NCI-H82 (cell line): ENCODE data around the gene B4GALT3.

Source experiments
- DNase-seq: peaks from one replicate; lab custom pipeline; 2025; lab: John Stamatoyannopoulos, UW

The B4GALT3 gene

DNA sequence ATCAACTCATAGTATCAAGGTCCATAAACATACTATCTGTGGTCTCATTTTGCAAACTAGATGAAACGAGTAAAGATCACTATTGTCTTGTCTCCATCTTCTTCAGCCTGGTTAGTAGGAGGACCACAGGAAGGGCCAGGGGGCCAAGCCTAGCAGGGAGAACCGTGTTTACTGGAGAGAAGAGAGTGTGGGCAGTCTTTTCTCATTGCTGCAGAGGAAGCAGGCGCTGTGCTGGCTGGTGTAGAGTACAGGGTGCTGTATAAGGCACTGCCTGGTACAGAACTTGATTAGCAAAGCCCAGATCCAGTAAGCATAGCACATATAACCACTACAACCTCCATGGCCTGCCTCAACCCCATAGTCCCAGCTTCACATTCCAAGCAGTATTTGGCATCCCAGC, 10.0 kb upstream of the B4GALT3 start:
- DNase-seq, result no peak

DNA sequence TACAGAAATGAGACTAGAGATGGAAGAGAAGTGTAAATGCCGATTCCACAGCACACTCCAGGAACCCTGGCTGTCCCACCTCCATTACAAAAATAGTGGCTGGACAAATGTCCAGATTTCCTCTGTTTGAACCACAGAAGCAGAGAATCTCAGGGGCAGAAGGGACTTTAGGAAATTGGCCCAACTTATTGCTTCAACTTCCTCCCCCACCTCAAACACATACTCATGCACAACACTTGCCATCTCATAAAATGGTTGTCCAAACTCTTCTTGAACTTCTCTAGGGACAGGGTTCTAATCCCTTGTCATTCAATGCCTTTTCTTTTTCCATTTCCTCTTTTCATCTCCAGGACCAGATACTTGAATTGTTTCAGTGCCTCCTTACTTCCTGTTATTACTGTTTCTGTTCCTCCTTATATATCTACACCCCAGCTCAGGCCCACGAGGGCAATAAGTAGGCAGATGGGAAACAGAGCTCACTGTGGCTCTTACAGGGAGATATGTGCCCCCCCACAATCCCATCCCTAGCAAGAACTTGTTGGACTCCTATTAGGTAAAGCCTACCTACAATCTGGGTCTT, 8.5 kb upstream of the B4GALT3 start:
- DNase-seq, result peak; percentile 44

DNA sequence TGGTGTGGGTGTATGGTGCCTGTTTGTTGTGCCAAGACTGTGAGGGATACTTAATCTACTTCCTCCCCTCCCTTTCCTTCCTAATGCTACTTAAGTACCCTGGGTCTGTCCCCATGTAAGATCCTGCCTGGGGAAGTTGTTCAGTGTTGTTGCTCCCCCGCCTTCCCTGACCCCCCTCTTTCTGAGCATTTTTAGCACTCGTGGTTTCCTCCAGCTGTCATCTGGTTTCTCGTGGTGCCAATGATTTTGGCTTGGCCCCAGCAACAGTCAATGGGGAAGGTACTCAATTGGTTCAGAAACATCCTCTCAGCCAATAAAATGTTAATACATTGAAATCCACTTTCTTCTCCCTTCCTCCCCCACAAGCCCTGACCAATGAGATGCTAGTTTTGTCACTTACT, 8.0 kb upstream of the B4GALT3 start:
- DNase-seq, result peak; percentile 98

DNA sequence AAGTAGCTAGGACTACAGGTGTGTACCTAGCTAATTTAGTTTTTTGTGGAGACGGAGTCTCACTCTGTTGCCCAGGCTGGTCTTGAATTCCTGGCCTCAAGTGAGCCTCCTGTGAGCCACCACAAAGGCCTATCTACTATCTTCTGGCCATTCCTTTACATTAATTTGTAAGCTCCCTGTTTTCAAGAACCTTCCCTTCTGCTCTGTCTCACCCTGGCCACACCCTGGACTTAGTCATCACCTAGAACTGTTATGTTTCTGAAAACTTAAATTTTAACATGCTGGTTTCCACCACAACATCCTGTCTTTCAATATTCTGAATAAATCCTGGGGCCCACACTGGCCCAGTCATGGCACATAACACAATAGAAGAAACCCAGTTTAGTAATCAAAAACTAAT, 4.9 kb upstream of the B4GALT3 start:
- no peak for DNase-seq

DNA sequence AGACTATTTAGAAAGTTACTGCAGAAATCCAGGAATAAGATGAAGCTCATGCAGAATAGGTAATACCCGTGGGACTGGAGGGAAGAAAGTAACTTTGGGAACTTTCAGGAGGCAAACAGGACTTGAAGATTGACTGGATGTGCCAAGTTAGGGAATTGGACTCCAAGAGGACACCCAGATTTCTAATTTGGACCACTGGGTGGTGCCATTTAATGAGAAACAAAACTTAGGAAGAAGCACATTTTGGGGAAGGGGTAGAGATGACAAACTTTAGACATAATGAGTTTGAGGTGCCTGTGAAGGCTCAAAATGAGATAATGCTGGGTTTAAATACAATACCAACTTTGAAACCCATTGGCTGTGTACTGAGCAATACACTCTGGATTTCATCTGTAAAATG, 3.3 kb upstream of the B4GALT3 start:
- peak; percentile 60 for DNase-seq

DNA sequence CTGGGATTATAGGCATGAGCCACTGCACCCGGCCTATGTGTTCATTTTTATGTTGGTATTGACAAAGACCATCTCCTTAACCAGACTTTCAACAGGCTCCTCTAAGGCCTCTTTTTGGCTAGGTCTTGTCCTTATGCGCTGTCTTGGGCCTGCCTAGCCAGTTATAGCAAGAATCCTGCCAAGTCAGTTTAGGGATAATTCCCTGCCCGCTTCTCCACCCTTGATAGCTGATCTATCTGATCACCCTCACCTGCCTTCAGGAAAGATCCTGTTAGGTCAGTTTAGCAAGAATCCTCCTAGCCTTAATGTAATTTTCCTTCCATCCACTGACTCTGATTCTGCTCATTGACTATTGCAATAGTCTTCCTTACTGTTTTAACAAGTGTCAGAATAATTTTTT, 2.4 kb upstream of the B4GALT3 start:
- no peak for DNase-seq

DNA sequence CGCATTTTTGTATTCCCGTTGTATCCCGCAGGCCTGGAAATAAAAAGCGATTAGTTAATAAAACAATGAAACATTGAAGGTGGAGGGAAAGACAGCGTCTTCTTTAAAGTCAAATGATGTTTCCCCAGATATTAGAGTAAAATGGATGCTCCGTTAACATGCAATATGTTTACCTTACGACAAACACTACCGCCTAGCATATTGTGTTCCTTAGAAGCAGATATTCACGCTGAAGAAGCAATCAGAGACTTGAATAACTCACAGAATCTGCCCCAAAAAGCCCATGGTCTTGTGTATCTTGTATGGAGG, 583 bp upstream of the B4GALT3 start:
- no peak for DNase-seq

DNA sequence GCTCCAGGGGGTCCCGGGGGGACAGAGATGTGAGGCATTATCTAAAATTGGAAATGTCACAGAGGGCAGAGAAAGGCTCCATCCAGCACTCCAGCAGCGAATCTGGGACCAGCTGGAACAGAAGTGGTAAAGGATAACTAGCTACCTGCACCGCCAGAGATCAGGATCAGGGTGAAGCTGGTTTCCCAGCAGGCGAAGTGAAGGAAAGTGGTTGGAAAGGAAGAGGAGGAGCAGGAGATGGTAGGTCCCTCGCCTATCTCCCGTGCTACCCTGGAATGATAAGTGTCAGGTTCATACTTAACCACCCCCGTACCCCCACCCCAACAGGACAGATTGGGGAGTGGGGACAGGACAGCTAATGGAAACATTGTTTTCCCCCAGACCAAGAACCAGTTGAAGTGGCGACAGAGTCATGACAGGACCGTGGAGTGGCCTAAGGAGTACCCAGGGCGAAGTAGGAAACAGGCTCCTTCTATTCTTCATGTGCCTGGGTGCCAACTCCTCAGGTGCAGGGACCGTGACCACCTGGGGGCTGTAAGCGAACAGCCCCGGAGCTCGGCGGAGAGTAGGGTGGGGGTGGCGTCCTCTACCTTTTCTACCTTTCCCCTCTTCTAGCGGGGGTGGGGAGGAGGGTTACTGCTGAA, 717 bp downstream of the B4GALT3 start:
- DNase-seq, result peak; percentile 50

DNA sequence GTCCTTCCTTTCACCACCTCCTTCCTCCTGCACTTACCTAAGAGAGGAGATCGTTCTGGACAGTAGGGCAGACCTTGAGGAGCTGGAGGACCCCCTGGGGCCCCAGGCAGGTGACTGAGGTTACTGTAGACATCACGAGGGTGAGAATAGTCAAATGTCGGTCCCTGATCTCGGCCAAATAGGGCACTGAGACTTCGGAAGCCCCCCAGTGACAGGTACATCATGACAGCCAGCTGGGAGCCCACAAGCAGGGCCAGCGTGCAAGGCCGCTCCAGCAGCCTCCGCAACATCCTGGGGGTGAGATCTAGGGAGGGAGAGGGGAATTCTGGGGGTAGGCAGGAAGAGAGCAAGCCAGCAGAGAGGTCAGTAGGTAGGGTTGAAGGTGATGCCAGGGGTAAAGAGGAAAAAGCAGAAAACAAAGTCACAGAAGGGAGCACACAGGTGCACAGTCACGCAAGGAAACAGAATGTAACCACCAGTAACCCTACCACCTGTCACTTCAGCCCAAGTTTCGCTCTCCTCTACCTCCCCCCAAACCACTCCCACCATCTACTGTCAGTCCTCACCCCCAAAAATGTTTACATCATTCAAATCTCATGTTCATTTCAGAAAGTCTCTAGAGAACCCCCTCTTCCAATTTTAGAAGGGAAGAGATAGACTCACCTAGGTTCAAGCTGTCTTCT, 1.4 kb downstream of the B4GALT3 start:
- no peak for DNase-seq

DNA sequence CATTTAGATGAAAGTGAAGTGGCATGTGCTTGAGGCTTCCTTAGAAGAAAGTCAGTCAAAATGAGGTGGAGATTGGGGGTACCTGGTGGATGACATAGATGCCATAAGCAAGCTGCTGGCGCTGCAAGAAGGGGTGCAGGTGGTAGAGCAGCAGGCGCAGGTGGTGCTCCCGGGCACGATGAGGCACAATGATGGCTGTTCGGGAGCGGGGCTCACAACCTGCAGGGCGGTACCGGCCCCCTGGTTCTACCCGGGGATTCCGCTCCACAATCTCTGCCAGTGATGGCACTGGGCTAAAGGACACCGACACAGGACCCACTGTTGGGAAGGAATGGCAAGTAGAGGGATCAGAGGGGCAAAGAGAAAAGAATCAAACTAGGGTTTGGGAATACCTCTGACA, 2.4 kb downstream of the B4GALT3 start:
- no peak for DNase-seq

DNA sequence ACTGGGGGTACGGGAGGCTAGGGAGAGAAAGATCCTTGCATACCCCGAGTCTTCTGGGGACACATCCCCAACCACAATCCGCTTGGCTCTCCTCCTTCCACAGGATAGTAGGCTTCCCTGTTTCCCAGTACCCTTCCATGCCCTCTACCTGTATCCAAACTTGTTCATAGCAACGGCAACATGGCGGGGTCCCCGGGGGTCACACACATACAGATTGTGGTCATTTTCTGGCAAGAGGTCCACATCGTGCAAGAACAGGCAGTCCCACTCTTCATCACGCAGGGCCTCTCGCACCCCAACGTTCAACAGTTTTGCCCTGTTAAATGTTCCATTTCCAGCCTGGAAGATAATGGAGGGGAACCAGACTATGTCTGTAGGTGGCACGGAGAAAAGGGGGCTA, 3.6 kb downstream of the B4GALT3 start:
- no peak for DNase-seq

DNA sequence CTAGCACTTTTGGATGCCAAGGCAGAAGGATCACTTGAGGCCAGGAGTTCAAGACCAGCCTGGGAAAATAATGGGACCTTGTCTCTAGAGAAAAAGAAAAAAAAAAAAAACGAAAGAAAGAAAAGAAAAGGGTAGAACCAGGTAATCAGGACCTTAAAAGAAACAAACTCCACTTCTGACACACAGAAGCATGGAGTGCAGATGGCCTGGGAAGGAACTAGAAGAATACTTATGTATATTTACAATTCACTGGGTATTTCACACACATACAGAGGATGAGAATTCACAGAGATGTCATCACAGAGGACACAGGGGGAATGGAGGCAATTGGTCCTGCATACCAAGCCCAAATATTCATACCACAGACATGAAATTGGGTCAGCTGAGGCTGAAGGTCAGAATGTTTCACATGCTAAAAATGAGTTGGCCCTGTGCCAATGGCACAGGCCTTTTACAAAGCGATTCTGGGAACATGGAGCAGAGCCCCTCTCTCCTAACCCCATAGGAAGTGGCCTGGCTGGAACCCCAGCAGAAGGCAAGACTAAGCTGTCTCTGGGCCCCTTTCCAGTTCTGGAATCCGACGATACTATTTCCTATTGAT, 4.4 kb downstream of the B4GALT3 start:
- no peak for DNase-seq

DNA sequence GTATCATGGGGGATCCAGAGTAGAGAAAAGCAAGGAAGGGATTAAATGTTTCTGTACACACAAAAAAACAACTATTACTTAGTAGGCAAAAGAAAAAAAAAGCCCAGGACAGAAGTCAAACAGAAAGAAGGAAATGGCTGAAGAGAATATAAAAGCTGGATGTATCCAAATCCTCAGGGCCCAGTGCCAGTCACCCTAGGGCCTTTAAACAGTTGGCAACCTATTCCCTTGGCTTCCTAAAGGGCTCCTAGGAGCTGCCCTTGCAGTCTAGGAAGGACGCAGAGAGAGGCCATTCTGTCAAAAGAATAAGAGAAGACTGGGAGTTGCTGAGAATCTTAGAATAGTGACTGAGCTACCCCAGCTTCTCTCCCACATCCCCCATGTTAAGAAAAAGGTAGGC, 5.0 kb downstream of the B4GALT3 start:
- DNase-seq, result no peak

DNA sequence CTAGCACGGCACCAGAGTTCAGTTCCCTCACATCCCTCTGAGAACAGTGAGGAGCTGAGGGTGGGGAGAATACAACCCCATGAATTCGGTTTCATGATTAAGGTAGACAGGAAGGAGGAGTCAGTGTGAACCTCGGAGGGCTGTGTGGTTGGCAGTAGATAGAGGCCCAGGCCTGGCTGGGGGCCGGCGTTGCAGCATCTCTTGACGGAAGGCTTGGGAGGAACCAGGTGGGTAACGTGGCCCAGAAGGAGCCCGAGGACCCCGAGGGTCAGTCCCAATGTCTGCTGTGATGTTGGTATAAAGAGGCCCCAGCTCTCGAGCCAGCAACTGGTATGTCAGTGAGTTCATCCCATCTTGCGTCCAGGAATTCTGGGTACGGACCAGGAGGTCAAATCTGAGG, 5.6 kb downstream of the B4GALT3 start:
- DNase-seq, result no peak

DNA sequence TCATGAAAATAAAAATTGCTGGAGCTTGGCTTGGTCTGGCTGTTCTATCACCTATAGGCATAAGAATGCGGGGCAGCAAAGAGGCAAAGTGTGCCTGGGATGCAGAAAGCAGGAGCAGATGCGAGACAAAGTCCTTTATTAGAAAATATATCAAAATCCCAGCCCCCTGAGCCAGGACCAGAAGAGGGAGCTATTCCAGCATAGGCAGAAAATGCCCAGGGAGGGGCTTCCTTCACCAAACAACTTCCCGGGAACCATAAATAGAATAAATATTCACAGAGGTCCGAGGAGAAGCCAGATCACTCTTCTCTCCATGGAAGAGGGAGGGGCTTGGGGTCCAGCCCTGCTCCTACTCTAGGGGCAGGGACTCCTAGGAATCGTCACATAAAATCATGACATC, 6.1 kb downstream of the B4GALT3 start:
- DNase-seq, result peak; percentile 29

DNA sequence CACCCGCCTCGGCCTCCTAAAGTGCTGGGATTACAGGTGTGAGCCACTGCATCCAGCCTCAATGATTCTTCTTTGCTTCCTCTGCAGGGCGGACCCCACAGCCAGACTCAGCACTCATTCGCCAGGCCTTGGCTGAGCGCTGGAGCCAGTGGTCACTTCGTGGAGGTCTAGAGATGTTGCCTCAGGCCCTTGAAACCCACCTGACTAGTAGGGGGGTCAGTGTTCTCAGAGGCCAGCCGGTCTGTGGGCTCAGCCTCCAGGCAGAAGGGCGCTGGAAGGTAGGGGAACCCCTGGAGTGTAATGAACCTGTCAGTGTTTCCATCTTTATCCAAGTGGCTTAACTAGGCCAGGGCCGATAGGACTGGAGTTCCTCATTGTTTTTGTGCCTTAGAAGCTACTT, 8.4 kb downstream of the B4GALT3 start:
- no peak for DNase-seq

DNA sequence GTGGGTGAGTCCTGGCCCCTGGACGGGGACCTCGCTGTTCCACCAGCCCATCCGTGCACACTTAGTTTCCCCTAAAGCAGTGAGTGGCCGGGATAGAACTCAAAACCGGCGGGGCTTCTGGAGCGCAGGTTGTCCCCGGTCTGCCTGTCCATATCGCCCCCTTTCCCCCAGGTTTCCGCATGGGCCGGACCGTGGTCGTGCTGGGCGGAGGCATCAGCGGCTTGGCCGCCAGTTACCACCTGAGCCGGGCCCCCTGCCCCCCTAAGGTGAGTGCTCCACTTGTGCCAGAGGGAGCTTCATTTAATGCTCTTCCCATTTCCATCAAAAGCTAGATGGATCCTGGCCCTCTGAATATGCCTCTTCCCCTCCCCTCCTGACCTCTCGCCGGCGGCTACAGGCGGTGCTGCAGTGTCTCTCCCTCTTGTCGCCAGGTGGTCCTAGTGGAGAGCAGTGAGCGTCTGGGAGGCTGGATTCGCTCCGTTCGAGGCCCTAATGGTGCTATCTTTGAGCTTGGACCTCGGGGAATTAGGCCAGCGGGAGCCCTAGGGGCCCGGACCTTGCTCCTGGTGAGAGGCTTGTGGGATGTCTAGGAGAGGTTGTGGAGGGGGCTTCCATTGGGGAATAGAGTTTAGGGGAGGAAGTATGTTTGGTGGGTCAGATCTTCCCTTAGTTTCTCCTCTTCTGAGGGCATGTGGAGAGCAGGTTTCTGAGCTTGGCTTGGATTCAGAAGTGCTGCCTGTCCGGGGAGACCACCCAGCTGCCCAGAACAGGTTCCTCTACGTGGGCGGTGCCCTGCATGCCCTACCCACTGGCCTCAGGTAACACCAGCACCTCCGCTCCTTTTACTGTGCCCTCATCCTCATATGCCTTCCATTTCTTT, 10.4 kb downstream of the B4GALT3 start:
- peak; percentile 70 for DNase-seq

DNA sequence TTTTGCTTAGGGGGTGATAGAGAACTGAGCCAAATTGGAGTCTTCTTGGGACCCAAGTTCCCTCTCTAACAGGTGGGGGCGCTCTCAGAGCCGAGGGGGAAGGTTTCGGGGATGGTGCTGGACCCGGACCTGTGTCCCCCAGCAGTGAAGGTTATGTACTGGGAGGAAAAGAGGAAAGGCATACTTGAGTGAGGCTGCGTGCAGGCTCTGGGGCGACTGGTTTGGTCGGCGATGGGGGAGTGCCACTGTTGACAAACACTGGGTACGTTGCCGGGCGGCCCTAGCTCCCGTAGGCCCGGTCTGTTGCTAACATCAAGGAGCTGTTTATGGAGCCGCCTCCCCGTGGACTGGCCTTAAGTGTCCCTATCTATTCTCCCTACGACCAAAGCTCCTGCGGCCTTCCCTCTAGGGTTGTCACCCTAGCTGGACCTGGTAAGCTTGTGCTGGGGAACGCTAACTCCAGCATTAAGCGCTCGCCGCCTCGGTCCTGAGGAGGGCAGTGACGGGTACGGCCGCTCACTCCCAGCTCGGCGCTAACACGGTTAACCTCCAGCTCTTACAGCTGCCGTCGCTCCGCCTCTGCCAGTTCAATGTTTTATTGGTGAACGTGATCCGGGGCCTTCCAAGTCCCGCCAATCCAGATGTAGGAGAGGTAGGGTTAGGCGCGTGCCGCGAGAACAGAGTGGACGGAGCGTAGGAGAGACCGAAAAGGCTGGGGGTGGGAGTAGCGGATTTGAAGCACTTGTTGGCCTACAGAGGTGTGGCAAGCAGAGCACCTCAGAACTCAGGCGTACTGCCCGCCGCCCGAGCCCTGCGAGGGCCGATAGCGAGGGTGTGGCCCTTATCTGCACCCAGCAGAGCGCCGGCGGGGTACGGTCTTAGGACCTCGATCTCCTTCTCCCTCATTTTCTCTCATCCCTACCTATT, 11.3 kb downstream of the B4GALT3 start, which contains the start of gene PPOX:
TSS of gene PPOX (plus strand) at position 685 of the 927 bp plus-strand sequence. CDS start 422 bp downstream, outside the sequence.
- peak; percentile 100 for DNase-seq

DNA sequence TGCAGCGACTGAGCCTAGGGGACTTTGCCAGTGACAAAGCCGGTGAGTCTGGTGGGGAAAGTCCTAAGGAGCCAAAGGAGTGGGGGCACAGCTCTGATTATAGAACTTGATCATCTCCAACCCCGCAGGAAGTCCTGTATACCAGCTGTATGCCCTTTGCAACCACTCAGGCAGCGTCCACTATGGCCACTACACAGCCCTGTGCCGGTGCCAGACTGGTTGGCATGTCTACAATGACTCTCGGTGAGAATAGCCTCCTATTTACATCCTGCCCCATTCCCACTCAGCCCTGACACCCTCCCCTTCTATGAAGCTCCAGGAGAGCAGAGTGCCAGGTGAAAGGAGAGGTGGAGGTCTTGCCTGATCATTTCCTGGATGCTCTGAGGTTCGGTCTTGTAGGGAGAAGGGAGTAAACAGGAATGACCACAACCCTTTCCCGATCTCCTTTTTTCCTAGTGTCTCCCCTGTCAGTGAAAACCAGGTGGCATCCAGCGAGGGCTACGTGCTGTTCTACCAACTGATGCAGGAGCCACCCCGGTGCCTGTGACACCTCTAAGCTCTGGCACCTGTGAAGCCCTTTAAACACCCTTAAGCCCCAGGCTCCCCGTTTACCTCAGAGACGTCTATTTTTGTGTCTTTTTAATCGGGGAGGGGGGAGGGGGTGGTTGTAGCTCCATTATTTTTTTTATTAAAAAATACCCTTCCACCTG, 12.3 kb downstream of the B4GALT3 start:
- DNase-seq, result no peak

DNA sequence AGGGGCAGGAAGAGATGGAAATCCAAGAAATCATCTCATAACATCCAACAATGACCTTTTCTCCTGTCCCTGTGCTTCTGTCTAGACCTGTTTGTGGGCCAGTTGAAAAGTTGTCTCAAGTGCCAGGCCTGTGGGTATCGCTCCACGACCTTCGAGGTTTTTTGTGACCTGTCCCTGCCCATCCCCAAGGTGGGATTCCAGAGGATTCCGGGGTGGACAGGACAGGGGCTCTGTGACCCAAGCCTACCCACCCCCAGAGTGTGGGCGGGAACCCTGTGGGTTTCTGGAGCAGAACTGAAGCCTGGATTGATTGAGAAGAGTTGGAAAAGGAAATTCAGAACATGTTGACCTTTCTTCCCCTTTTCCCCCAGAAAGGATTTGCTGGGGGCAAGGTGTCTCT, 13.5 kb downstream of the B4GALT3 start:
- no peak for DNase-seq

DNA sequence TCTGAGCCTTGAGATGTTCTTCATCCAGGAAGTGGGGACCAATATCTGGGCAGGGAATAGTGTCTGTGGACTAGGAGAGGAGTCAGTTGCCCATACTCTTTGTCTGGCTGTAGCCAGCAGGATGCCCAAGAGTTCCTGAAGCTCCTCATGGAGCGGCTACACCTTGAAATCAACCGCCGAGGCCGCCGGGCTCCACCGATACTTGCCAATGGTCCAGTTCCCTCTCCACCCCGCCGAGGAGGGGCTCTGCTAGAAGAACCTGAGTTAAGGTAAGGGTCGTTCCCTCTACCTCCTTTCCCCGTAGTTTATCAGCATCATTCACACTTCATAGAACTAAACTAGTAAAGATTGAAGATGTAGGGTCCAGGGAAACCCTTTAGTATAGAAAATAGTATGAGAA, 14.5 kb downstream of the B4GALT3 start:
- no peak for DNase-seq
